Embryonic facial prominence (tissue), 1 donor: ENCODE measurements around the gene VPS37B.
"Not testable (repeated sequence)": the region's sequence is repeated elsewhere in the genome, so short reads cannot be mapped to it uniquely, and the experiment has no call there.

Source experiments
- DNase-seq: peaks from one replicate; pipeline ENCODE4 v3.0.0-alpha.2; 2016; ENCODE audit errors: extremely low spot score

The VPS37B gene

DNA sequence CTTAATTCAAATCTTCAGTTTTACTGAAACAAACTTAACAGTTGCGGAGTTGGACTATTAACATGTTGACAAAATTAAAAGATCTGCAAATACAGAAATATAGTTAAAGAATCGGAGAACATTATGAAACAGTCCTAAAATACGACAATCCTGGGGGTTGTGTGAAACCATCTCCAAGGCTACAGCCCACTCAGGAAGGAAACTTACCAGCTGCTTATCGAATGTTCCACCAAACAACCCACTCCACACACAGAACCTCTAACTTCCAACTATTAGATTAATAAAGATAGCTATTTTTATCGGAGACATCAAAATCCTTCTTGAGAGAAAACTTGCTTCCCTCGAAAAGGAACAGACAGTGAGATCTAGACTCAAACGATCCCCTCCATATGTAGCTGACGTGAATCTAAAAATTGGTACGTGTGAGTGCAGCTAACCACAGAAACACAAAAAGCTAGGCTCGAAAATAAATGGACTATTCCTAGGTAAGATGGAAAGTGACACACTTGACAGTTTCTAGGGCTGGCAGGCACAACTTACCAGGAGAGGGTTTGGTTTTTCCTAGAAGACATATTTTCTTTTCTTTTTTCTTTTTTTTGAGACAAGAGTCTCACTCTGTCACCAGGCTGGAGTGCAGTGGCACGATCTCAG is 12.9 kb downstream of the VPS37B start:
- DNase-seq: no peak

DNA sequence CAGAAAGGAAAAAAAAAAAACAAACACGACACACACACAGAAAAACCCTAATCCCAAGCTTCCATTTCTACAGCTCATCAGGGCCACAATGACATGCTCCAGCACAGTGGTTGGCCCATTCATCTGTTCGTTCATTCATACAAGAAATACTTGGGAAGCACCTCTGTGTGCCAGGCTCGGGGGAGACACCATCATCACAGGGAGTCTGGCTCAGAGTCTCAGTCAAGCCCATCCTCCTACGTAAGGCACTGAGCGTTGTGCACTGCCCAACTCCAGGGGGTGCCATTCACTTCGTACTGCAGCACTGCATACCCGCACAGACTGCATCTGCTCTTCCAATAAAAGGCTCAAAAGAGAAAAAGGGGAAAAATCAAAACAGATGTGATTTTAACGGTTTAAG is 15.3 kb downstream of the VPS37B start:
- DNase-seq: no peak

DNA sequence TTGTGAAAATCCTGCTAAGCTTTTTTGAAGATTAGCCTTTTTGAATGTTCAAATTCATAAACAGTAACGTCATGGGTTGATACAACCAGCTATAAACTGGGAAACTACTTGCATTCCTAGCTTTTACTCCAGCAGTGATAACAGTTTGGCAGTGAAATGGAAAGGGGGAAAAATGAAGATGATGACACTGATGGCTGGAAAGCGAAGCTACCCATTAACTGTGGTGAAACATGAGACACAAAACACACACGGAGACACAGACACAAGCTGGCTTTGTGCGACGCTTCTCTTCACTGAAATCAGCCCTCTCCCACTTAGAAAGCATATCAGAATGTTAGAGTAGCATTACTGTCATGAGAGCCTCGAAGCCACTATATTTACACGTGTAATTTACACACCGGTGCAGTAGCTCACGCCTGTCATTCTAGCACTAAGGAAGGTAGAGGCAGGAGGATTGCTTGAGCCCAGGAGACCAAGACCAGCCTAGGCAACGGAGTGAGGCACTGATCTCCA is 15.7 kb downstream of the VPS37B start:
- DNase-seq: no peak

DNA sequence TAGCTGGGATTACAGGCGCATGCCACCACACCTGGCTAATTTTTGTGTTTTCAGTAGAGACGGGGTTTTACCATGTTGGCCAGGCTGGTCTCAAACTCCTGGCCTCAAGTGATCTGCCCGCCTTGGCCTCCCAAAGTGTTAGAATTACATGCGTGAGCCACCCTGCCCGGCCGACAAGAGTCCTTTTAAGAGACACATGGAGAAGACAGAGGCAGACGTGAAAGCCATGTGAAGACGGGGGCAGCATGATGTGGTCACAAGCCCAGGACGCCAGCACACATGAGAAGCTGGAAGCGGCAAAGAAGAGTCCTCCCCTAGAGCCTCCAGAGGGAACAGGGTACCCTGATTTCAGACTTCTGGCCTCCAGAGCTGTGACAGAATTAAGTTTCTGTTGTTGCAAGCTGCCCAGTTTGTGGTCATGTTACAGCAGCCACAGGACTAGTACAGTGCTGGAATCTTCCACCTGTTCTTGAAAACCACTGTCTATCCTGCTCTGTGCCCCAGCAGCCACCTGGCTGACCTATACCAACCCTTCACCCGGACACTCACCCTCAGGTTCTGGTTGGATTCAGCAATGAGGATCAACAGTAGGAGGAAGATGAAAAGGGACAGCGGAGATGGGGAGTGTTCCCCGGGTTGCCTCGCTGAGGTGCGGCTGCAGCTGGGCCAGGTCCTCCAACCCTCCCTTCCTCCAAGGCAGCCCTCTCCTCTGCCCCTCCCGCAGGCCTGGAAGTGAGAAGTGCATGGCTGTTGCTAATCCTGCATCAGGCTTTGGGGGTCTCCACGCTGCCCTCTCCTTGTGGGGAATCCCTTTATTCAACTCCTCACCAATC is 16.9 kb downstream of the VPS37B start:
- no peak for DNase-seq

DNA sequence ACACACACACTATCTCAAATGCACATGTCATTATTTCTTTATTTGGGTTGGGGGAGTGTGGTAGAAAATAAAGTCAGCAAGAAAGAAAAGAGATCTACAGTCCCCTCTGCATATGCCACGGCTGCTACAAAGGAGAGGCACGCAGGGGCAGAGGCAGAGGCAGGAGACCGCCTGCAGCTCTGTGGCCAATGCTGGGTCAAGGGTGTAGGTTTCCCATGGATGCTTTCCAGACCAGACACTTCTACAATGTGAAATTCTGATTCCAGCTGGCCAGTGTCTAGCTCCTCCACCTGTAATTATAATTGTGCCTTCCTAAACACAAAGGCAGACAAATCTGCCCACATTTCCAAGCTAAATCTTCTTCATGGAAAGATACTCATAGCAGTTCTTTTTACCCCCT is 19.2 kb downstream of the VPS37B start:
- DNase-seq: no peak

DNA sequence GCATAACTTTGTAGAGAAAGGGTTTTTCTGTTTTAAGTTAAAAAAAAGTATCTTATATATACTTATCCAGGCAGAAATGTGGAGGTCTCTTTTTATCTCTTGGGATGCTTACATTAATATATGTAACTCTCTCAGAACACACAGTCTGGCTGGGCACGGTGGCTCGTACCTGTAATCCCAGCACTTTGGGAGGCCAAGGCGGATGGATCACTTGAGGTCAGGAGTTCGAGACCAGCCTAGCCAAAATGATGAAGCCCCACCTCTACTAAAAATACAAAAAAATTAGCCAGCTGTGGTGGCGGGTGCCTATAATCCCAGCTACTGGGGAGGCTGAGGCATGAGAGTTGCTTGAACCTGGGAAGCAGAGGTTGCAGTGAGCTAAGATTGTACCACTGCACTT is 19.6 kb downstream of the VPS37B start:
- DNase-seq: not testable (repeated sequence)

GRCh38 chr12:122875590-122876220 is 20.2 kb downstream of the VPS37B start:
- DNase-seq: no peak

DNA sequence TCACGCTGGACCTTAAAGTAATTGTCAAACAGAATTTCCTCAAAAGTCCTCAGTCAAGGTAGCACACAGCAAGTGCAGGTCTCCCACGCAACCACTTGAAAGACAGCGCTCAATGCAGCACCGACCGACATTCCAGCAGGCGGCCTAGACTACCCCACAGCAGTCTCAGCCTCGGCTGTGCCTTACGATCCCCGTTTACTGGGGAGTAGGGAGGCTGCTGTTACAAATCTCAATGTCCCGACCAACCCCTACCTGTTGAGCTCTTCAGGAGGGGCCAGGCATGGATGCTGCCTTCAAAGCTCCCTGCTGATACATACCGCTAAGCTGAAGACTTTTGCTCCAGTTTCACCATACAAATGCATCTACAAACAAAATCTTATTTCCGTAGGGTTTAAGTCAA is 21.8 kb downstream of the VPS37B start:
- no peak for DNase-seq

DNA sequence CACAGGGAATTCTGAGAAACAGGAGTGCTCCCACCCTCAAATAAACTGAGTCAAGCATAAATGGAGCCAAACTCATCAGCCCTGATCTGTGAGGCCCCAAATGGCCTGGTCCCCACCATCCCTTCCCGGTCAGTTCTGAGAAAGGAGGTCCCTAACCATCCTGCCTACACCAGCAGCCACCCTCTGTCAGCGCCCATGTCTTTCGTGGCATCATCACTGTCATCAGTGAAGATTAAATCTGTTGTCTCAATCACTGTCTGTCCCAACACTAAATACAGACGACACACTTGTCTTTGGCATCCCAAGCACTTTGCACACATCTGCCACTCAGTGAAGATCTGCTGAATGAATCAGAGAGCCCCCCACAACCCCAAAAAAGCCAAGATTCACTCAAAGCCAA is 22.4 kb downstream of the VPS37B start:
- DNase-seq: no peak

DNA sequence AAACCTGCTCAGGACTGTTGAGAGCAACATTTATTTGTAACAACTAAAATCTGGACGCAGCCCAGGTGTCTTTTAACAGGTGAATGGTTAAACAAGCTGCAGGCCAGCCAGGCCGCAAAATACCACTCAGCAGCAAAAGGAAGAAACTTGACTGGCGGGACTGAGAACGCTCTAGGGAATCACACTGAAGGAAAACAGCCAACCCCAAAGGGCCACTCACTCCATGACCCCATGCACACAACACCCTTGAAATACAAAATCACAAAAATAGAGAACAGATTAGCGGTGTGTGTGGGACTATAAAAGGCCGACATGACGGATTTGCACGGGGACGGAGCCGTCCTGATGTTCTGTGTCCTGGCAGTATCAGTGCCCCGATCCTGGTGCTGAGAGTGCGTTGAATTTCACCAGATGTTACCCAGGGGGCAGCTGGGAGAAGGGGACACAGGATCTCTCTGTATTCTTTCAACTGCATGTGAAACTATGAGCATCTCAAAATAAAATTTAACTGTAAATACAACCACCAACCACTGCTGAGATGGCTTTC is 23.0 kb downstream of the VPS37B start:
- DNase-seq: no peak

DNA sequence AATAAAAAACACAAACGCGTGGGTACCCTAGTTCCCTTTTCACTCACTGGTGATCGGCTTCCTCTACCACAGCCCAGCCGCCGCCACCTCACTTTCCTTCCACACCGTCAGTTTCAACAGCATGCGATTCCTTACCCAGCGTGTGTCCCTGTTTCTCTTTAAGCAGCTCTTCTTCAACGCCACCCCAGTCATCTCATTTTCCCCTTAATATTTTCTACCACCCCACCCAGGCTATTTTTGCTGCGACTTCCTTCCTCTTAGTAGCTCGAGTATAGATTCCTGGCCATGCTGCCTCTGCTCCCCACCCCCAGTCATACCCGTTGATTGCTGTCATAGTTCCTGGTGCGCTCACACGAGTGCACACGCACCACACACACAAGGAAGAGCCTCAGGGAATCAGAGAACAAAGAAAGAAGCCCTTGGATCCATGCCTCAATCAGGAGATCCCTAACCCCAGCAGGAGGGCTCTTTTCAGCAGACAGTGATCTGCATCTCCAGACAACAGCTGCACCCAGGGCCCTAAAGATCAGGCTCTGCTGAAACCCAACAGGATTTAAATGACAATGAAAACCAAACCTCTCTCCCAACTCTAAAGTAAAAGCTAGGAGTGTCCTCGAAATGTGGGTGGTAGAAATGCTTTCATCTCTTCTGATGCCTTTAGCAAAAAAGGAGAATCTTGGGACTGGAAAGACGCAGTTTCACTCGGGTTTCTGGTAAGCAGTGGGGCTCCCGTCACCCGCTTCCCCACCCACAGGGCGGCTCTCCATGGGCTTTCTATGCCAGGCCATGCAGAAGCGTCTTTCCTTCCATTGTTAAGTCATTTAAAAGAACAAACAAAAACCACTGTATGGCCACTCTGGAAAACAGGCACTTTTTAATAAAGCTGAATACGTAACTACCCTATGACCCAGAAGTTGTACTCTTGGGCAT is 23.8 kb downstream of the VPS37B start:
- DNase-seq: no peak

GRCh38 chr12:122870867-122871664 is 24.9 kb downstream of the VPS37B start:
- DNase-seq: no peak

DNA sequence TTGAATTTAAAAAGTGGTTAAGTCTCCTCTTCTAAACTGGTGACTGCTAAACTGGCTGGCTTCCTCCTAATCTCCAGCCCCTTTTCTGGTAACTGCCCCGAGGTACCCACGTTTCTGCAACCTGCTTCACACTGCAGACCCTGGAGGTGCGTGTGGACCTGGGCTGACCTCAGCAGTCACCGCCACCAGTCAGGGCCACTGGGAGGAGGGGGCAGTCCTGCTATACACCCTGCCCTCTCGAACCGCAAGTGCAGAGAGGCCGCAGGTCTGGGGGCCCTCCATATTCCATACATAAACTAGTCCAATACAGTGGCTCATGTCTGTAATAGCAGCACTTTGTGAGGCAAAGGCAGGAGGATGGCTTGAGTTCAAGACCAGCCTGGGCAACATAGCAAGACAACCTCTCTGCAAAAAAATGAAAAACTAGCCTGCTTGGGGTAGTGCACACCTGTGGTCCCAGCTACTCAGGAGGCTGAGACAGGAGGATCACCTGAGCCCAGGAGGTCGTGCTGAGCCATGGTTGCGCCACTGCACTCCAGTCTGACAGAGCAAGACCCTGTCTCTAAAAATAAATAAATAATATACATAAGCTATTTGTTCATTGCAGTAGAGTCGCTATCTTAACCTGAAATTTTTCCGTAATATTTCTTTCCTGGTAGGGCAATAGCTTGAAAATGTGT is 25.6 kb downstream of the VPS37B start:
- no peak for DNase-seq

DNA sequence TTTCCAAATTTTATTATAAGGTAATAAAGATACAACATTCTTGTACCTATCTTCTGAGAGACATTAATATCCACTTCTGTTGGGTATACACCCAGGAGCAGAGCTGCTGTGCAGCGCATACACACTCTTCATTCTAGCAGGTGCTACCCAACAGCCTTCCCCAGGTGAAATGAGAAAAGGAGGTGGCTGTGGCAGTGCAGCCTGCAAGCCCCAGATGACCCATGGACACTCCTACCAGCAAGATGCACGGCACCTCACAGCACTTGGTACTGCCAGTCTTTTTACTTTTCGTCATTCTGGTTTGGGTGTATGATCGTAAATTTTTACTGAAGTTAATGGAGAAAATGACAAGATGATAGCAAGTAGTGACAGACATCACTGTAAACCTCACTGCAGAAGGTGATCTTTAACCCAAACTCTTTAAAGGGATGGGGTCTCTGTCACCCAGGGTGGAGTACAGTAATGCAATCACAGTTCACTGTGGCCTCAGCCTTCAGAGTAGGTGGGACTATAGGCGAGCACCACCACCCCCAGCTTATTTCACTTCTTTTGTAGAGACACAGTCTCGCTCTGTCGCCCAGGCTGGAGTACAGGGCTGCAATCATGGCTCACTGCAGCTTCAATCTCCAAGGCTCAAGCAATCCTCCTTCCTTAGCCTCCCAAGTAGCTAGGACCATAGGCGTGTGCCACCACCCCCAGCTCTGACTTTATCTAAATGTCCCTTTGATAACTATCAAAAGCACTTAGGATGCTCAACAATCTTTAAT is 26.5 kb downstream of the VPS37B start:
- no peak for DNase-seq

DNA sequence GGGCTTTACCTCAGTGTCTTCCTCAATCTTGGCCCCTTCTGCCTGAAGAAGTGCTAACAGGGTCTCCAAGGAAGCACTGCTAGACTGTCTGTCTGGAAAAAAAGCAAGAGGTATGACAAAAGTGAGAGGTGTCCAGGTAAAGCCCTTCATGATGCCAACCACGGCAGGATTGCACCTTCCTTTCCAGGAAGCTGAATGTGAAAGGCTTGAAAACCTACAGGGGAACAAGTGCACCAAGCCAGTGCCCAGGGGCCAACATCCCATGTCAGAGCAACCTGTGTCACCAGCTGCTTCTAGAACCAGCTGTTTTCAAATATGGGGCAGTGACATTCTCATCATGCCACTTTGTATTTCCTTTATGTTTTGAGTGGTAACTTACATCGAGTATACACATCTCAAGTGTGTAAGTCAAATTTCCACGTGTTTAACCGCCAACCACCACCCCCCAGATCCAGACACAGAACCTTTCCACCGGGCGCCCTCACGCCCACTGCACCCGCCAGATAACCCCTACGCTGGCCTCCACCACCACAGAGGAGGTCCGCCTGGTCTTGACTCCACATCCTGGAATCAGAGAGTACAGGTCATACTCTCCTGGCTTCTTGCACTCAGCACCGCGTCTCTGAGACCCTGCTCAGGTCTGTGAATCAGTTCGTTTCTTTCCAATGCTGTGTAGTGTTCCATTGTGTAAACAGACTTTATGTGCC is 27.3 kb downstream of the VPS37B start:
- no peak for DNase-seq

- no peak for DNase-seq
Measured at GRCh38 chr12:122867691-122868461, 28.0 kb downstream of the VPS37B start.

DNA sequence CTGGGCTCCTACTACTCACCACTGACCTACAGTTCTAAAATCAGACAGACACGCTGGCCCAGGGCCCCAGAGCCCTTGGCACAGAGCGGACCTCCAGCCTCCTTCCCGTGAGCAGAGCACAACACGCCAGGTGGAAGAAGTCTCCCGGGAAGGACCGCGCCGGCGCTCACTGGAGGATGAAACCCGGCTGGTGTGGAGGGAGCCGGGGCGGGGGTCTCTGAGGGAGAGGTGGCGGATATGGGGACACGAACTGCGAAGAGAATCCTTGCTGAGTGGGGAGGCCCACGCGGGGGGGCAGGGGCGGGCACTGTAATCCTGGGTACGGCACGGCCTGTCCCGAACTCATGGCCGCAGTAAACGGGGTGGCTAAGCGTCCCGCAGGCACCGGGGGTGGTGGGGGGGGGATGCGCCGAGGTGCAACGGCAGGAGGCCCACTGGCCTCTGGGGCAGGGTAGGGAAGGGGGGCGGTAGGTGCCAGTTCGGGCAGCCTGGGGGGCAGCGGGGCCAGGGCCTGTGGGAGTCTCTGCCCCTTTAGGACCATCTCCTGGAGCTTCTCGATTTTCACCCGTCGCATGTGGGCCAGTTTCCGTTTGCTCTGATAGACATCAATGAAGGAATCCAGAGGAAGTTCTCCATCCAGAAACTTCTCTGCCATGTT is 28.8 kb downstream of the VPS37B start:
- no peak for DNase-seq
